ENCODE data around the gene RINT1. TPM values are rescaled to one million over a fixed set of nuclear protein-coding genes. Genes with fewer than 3 reads are reported as not detected.
A peak's percentile ranks its signal among the peaks of the same experiment; 100 is the strongest.
"Not testable (repeated sequence)": the region's sequence is repeated elsewhere in the genome, so short reads cannot be mapped to it uniquely, and the experiment has no call there.

The RINT1 gene
- 10 to 100 TPM; 31.3 to 34.1 (median 31.5) TPM for total RNA-seq

- Mint-ChIP-seq H3K4me1 (ENCODE audit: low read depth) (peaks cover 34% of the 10 kb centered on the region), H3K36me3 (ENCODE audit: insufficient read depth) (peaks cover 6% of the 10 kb centered on the region)
- ATAC-seq: peak; percentile 99
Observed at GRCh38 chr7:105531792-105532671, at the start of gene RINT1. RINT1 (plus strand) TSS chr7:105532201; CDS start chr7:105532316, 115 bp downstream.

GRCh38 chr7:105487579-105488571, 44.1 kb upstream of the RINT1 start:
- ATAC-seq (no peak), DNase-seq (no peak)
- no peaks in the 10 kb centered on the region for H3K9me3 Mint-ChIP-seq
- H3K4me1 Mint-ChIP-seq (ENCODE audit: low read depth): no peaks in the 10 kb centered on the region
- H3K36me3 Mint-ChIP-seq (ENCODE audit: insufficient read depth): peaks cover 30% of the 10 kb centered on the region
- H3K27me3 Mint-ChIP-seq (ENCODE audit: low read depth): no peaks in the 10 kb centered on the region
- H3K4me3 Mint-ChIP-seq: no peak overlapping the region

More at GRCh38 chr7:105531792-105532671, at the start of gene RINT1:
- peak; percentile 85 for DNase-seq
- Mint-ChIP-seq H3K9me3 (no peaks in the 10 kb centered on the region), H3K27me3 (ENCODE audit: low read depth) (no peaks in the 10 kb centered on the region), H3K4me3 (peak within 1 kb of the TSS; percentile 89)

- Mint-ChIP-seq H3K4me3 (no peak overlapping the region), H3K4me1 (ENCODE audit: low read depth) (no peaks in the 10 kb centered on the region), H3K27me3 (ENCODE audit: low read depth) (no peaks in the 10 kb centered on the region), H3K36me3 (ENCODE audit: insufficient read depth) (peaks cover 27% of the 10 kb centered on the region), H3K9me3 (no peaks in the 10 kb centered on the region)
- DNase-seq: no peak
- no peak for ATAC-seq
Observed at GRCh38 chr7:105489409-105489808, 42.6 kb upstream of the RINT1 start.

- Mint-ChIP-seq H3K9me3 (no peaks in the 10 kb centered on the region), H3K36me3 (ENCODE audit: insufficient read depth) (peaks cover 11% of the 10 kb centered on the region), H3K4me3 (no peak overlapping the region), H3K27me3 (ENCODE audit: low read depth) (no peaks in the 10 kb centered on the region), H3K4me1 (ENCODE audit: low read depth) (no peaks in the 10 kb centered on the region)
- DNase-seq: no peak
- no peak for ATAC-seq
Observed at GRCh38 chr7:105493196-105493922, 38.6 kb upstream of the RINT1 start.

- H3K9me3 Mint-ChIP-seq: no peaks in the 10 kb centered on the region
- ATAC-seq (no peak), DNase-seq (no peak)
- H3K36me3 Mint-ChIP-seq (ENCODE audit: insufficient read depth): peaks cover 13% of the 10 kb centered on the region
- no peak overlapping the region for H3K4me3 Mint-ChIP-seq
- no peaks in the 10 kb centered on the region for H3K27me3 Mint-ChIP-seq (ENCODE audit: low read depth)
- no peaks in the 10 kb centered on the region for H3K4me1 Mint-ChIP-seq (ENCODE audit: low read depth)
Observed at GRCh38 chr7:105493923-105494315, 38.1 kb upstream of the RINT1 start.

- H3K9me3 Mint-ChIP-seq: no peaks in the 10 kb centered on the region
- H3K36me3 Mint-ChIP-seq (ENCODE audit: insufficient read depth): peaks cover 27% of the 10 kb centered on the region
- no peak for ATAC-seq
- no peak overlapping the region for H3K4me3 Mint-ChIP-seq
- no peaks in the 10 kb centered on the region for H3K27me3 Mint-ChIP-seq (ENCODE audit: low read depth)
- no peak for DNase-seq
- H3K4me1 Mint-ChIP-seq (ENCODE audit: low read depth): no peaks in the 10 kb centered on the region
Observed at GRCh38 chr7:105496521-105496920, 35.5 kb upstream of the RINT1 start.

GRCh38 chr7:105497016-105497415, 35.0 kb upstream of the RINT1 start:
- peaks cover 29% of the 10 kb centered on the region for H3K36me3 Mint-ChIP-seq (ENCODE audit: insufficient read depth)
- no peak for DNase-seq
- ATAC-seq: no peak
- no peaks in the 10 kb centered on the region for H3K4me1 Mint-ChIP-seq (ENCODE audit: low read depth)
- H3K4me3 Mint-ChIP-seq: no peak overlapping the region
- no peaks in the 10 kb centered on the region for H3K27me3 Mint-ChIP-seq (ENCODE audit: low read depth)
- H3K9me3 Mint-ChIP-seq: no peaks in the 10 kb centered on the region

- H3K4me1 Mint-ChIP-seq (ENCODE audit: low read depth): no peaks in the 10 kb centered on the region
- no peak for ATAC-seq
- no peaks in the 10 kb centered on the region for H3K9me3 Mint-ChIP-seq
- H3K27me3 Mint-ChIP-seq (ENCODE audit: low read depth): no peaks in the 10 kb centered on the region
- DNase-seq: no peak
- peaks cover 52% of the 10 kb centered on the region for H3K36me3 Mint-ChIP-seq (ENCODE audit: insufficient read depth)
- no peak overlapping the region for H3K4me3 Mint-ChIP-seq
Observed at GRCh38 chr7:105502173-105502572, 29.8 kb upstream of the RINT1 start.

- H3K27me3 Mint-ChIP-seq (ENCODE audit: low read depth): no peaks in the 10 kb centered on the region
- H3K4me3 Mint-ChIP-seq: no peak overlapping the region
- DNase-seq (no peak), ATAC-seq (no peak)
- H3K4me1 Mint-ChIP-seq (ENCODE audit: low read depth): peaks cover 20% of the 10 kb centered on the region
- H3K9me3 Mint-ChIP-seq: no peaks in the 10 kb centered on the region
- peaks cover 24% of the 10 kb centered on the region for H3K36me3 Mint-ChIP-seq (ENCODE audit: insufficient read depth)
Observed at GRCh38 chr7:105512415-105512814, 19.6 kb upstream of the RINT1 start.

- ATAC-seq: no peak
- Mint-ChIP-seq H3K36me3 (ENCODE audit: insufficient read depth) (peaks cover 26% of the 10 kb centered on the region), H3K27me3 (ENCODE audit: low read depth) (no peaks in the 10 kb centered on the region), H3K9me3 (no peaks in the 10 kb centered on the region), H3K4me3 (no peak overlapping the region), H3K4me1 (ENCODE audit: low read depth) (peaks cover 20% of the 10 kb centered on the region)
- DNase-seq: no peak
Observed at GRCh38 chr7:105512926-105513526, 19.0 kb upstream of the RINT1 start.

GRCh38 chr7:105515610-105516009, 16.4 kb upstream of the RINT1 start:
- not testable (repeated sequence) for H3K9me3 Mint-ChIP-seq; ATAC-seq; DNase-seq; H3K27me3 Mint-ChIP-seq (ENCODE audit: low read depth); H3K4me3 Mint-ChIP-seq
- Mint-ChIP-seq H3K36me3 (ENCODE audit: insufficient read depth) (peaks cover 25% of the 10 kb centered on the region), H3K4me1 (ENCODE audit: low read depth) (peaks cover 25% of the 10 kb centered on the region)

GRCh38 chr7:105519353-105519752, 12.6 kb upstream of the RINT1 start:
- DNase-seq (no peak), ATAC-seq (no peak)
- peak overlapping the region; percentile 45 for H3K4me3 Mint-ChIP-seq
- no peaks in the 10 kb centered on the region for H3K9me3 Mint-ChIP-seq
- no peaks in the 10 kb centered on the region for H3K27me3 Mint-ChIP-seq (ENCODE audit: low read depth)
- H3K4me1 Mint-ChIP-seq (ENCODE audit: low read depth): peaks cover 20% of the 10 kb centered on the region
- H3K36me3 Mint-ChIP-seq (ENCODE audit: insufficient read depth): peaks cover 12% of the 10 kb centered on the region

- not testable (repeated sequence) for DNase-seq; ATAC-seq; H3K9me3 Mint-ChIP-seq; H3K27me3 Mint-ChIP-seq (ENCODE audit: low read depth); H3K36me3 Mint-ChIP-seq (ENCODE audit: insufficient read depth)
- Mint-ChIP-seq H3K4me3 (peak overlapping the region; percentile 73), H3K4me1 (ENCODE audit: low read depth) (peaks cover 13% of the 10 kb centered on the region)
Observed at GRCh38 chr7:105520620-105521019, 11.4 kb upstream of the RINT1 start.
